Left renal pelvis (tissue), 4 donors: ENCODE measurements around the gene NHERF2. TPM values are rescaled to one million over a fixed set of nuclear protein-coding genes. Genes with fewer than 3 reads are reported as not detected.

ENCODE experiments used
- DNase-seq, 4 donors: peaks; one replicate each; pipeline ENCODE4 v3.0.0-alpha.2; 2013; ENCODE audit warnings: low read depth in 4 of 4, low spot score in 3 of 4
- polyA plus RNA-seq, 4 donors: library from polyadenylated mRNA; unstranded; fragments of 120-200 nt; gene quantifications; one replicate each; pipeline ENCODE4 v1.2.1, GENCODE V29; 2013; ENCODE audit not compliant: insufficient read length in 4 of 4

Gene NHERF2
- polyA plus RNA-seq, 4 donors: 102 to 161 (median 104) TPM

DNA sequence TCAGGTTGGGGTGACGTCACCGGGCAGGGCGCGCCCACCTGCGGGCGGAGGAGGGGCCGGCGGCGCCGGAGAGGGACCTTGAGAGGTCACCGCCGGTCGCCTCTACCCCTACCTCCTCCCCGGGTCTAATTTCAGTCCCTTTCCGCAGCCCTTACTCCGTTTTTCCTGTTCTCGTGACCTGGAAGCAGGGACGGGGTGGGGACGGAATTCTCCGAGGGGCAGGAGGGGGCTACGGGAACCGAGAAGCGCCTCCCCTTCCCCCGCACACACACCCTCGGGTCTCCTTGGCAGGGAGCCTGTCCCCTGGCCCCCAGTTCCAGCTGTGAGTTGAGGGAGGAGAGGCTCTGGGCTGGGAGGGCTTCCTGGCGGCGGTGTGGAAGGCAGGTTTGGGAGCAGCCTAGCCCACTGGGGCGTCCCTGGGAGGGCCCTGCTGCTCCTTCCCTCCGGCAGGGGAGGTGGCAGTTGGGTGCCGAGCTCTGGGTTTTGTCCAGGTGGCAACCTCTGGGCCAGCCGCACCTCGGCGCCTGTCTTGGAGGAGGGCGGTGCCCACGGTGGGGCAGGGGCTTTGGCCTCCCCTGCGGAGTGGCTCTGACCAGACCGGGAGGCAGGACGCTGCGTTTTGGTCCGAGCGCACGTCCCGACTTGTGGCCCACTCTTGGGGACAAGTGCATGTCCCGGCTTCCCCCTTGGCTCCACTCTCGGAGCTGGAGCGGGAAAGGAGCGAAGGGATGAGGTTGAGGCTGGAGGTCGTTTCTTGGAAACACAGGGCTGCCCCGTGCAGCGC is 36.2 kb upstream of the NHERF2 start:
- no peak for DNase-seq

- no peak for DNase-seq
These were observed 35.6 kb upstream of the NHERF2 start for GRCh38 chr16:1991135-1991551.

- no peak for DNase-seq
These were observed 35.1 kb upstream of the NHERF2 start for GRCh38 chr16:1991588-1991947.

- peak in 3 of 4 donors; percentile 74 to 83 (median 74) for DNase-seq
These were observed 34.6 kb upstream of the NHERF2 start for GRCh38 chr16:1991948-1992703.

DNA sequence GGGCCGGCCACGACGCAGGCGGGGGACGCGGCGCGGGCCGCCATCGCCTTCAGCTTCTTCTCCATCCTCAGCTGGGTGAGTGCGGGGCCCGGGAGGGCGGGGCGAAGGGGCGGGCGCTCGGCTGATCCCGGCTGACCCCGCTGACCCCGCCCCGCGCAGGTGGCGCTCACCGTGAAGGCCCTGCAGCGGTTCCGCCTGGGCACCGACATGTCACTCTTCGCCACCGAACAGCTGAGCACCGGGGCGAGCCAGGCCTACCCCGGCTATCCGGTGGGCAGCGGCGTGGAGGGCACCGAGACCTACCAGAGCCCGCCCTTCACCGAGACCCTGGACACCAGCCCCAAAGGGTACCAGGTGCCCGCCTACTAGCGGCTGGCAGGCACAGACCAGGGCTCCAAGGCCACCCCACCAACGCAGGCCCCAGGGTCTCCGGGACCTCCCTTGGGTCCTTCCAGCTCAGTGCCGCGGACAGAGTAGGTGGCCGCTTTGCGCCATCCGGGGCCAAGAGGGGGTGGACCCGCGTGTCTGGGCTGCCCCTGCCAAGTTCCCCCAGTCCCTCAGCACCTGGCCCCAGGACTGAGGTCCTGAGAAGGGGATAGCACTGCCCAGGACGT is 33.9 kb upstream of the NHERF2 start:
- no peak for DNase-seq

DNA sequence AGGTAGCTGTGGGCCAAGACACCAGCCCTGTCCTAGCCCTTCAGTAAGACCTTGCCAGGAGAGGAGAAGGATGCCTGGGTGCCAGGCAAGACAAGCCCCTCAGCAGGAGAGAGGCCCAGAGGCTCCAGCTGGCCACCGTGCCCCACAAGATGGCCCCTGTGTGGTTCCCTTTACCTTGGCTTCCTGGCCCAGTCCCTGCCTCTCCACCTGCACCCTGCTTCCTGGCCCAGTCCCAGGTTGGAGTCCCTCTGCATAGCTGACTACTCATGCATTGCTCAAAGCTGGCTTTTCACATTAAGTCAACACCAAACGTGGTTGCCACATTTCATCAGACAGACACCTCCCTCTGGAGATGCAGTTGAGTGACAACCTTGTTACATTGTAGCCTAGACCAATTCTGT is 33.0 kb upstream of the NHERF2 start:
- DNase-seq: no peak

DNA sequence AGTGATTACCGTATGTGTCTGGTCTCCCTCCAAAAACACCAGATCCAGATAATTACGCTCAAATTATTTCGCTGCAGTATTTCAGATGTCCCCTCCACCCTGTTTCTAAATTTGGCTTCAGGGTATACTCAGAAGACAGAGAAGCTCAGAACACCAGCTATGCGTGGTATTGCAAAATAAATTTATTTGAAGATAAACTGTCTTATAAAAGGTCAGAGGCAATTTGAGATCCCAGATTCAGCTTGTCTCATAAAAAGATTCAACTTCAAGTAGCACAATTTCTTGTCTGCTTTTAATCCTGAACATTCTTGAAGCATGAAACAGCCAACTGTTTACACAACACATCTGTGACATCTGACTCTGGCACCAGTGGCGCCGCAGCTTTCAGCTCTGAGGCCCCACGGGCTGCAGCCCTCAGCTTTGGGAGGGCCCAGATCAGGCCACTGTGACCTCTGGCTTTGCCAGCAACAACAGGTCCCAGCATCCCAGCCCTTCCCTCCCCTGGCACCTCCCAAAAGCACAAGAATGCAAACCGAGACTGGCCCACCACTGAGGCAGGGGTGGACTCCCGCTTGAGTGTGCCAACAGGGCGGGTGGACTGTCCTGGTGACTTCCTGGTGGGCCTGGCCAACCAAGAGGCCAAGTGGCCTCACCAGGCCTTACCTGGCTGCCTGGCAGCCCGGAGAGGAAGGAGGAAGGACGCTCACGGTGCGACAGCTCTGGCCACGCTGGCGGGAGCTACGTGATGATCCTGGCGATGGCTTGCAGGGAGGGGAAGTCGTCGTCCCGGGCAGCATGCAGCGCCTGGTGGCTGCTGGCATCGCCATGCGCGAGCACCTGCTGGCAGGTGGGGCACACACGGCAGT is 29.0 kb upstream of the NHERF2 start:
- no peak for DNase-seq

DNA sequence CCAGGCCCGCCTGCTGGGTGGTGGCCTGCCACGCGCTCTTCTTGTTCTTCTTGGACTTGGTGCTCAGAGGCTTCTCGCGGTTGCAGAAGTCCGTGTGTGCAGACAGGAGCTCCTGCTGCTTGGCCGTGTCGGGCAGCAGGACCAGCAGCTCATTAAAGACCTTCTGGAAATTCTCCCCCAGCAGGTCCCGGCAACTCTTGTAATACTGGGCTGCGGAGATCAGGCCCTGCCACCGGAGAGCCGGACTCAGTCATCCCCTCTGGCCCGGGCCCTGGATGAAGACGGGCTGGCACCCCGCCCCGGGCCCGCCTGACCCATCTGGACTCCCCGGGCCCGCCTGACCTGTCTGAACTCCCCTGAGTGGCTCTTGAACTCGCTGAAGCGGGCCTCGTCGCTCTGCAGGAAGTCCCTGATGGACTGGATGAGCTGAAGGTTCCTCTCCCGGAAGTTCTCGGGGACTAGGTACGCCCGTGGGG is 28.3 kb upstream of the NHERF2 start:
- no peak for DNase-seq

- no peak for DNase-seq
These were observed 27.6 kb upstream of the NHERF2 start for GRCh38 chr16:1998852-1999801.

DNA sequence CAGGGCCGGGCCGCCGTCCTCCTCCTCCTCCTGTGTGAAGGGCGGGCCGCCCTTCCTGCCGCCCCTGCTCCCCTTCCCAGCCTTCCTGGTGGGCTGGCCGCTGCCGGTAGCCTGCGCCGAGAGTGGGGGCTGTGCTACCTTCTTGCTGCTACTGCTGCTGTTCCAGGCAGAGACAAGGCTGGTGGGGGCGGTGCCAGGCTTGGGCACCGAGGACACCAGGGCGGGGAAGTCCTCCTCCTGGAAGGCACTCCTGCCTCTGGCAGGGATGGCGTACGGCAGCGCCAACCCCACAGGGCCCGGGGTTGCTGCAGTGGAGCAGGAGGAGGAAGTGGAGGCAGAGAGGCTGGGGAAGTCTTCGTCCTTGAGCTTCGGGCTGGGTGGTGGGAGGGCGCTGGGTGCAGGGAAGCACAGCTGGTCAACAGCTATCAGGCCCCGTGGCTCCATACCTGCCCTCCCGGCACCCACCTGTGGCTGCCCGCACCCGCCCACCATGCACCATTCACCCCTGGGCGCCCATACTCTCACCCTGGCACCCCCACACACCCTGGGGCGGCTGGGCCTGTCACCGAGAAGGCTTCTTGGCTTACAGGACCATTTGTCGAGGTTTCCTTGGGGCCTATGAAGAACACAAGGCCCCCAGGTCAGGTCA is 26.7 kb upstream of the NHERF2 start:
- DNase-seq: no peak

GRCh38 chr16:2001035-2001434 is 25.7 kb upstream of the NHERF2 start:
- no peak for DNase-seq

- no peak for DNase-seq
These were observed 25.0 kb upstream of the NHERF2 start for GRCh38 chr16:2001456-2002355.

- no peak for DNase-seq
These were observed 24.1 kb upstream of the NHERF2 start for GRCh38 chr16:2002406-2003230.

DNA sequence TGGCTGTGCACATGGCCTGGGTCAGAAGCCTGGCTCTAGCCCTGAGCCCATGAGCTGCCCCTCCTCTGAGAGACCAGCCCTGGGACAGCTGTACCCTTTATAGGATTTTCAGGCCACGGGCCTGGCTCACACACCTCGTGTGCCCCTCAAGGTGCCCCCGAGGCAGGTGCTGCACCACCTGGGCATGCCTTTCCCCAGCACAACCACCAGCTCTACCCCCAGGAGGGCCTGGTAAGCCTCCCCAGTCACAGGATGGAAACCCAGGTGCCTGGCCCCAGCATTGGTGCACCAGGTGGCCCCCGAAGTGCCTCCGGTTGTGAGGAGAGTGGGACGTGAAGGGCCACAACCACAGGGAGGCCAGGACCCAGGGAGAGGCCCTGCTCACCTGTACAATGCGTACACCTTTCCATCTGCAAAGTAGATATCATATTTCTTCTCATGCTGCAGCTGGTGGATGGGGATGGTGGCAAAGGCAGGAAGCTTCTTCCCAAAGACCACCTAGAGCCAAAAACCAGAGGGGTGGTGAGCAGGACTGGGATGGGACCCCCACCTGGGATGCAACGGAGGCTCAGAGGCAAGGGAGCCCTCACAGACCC is 23.4 kb upstream of the NHERF2 start:
- DNase-seq: no peak

GRCh38 chr16:2003827-2004641 is 22.7 kb upstream of the NHERF2 start:
- DNase-seq: peak in 1 of 4 donors; percentile 70
